ENCODE data around the gene BBS1.
"Not testable (repeated sequence)": the region's sequence is repeated elsewhere in the genome, so short reads cannot be mapped to it uniquely, and the experiment has no call there.

BBS1 gene

GRCh38 chr11:66582565-66583147 is 72.2 kb downstream of the BBS1 start:
- not testable (repeated sequence) for DNase-seq

All from amniotic stem cell (primary cell).